OCI-LY7 (cell line): ENCODE results near the gene TPRG1L. TPM values are rescaled to one million over a fixed set of nuclear protein-coding genes. Genes with fewer than 3 reads are reported as not detected.

Experiments used
- BruUV-seq: library from RNA; stranded (reverse); fragments of 400-500 nt; replicated peaks from 2 replicates; lab custom pipeline; 2021; lab: Mats Ljungman, UMichigan
- CTCF ChIA-PET: fragments of 300-600 bp; sonication (Branson Sonifier 250); formaldehyde crosslinking; loops from one replicate; lab custom pipeline; 2022; ENCODE audit warnings: antibody characterized with exemption; ENCODE audit not compliant: unreplicated experiment; lab: Charles Lee
- POLR2A ChIA-PET: fragments of 300-600 bp; sonication (Branson Sonifier 250); formaldehyde crosslinking; loops from one replicate; lab custom pipeline; 2022; ENCODE audit warnings: antibody characterized with exemption; lab: Charles Lee
- DNase-seq: peaks from one replicate; pipeline ENCODE4 v3.0.0-alpha.2; 2015; ENCODE audit warnings: low spot score
- H2AFZ ChIP-seq: fragments of 200-600 bp; sonication (generic), shearing (Covaris generic); 2 replicates; pipeline ENCODE4 v1.6.1; 2014; ENCODE audit warnings: mild to moderate bottlenecking, antibody characterized with exemption, low read length, moderate library complexity
- H3K27ac ChIP-seq: fragments of 200-600 bp; sonication (generic); 2 replicates; pipeline ENCODE4 v1.5.1; 2014; ENCODE audit warnings: mixed run types, low read depth, mild to moderate bottlenecking, moderate library complexity, low read length, inconsistent platforms; ENCODE audit not compliant: poor library complexity, severe bottlenecking
- H3K36me3 ChIP-seq: fragments of 200-600 bp; sonication (generic); 2 replicates; pipeline ENCODE4 v1.6.1; 2014; ENCODE audit warnings: mild to moderate bottlenecking, antibody characterized with exemption, low read length, moderate library complexity, mixed read lengths; ENCODE audit not compliant: insufficient read depth
- H3K4me1 ChIP-seq: fragments of 200-600 bp; sonication (generic); 2 replicates; pipeline ENCODE4 v1.5.1; 2014; ENCODE audit warnings: mild to moderate bottlenecking, low read length; ENCODE audit not compliant: insufficient read depth, poor library complexity, severe bottlenecking
- H3K4me2 ChIP-seq: fragments of 200-600 bp; sonication (generic); 2 replicates; pipeline ENCODE4 v1.6.1; 2014; ENCODE audit warnings: mild to moderate bottlenecking, low read length
- H3K4me3 ChIP-seq: fragments of 200-600 bp; sonication (generic); 2 replicates; pipeline ENCODE4 v1.5.1; 2014; ENCODE audit warnings: mild to moderate bottlenecking, low read depth, low read length; ENCODE audit not compliant: poor library complexity, severe bottlenecking
- H3K79me2 ChIP-seq: fragments of 200-600 bp; sonication (generic); 2 replicates; pipeline ENCODE4 v1.6.1; 2016; ENCODE audit warnings: low read depth, mild to moderate bottlenecking, low read length, moderate library complexity, mixed read lengths; ENCODE audit not compliant: insufficient read depth
- H3K9me2 ChIP-seq: fragments of 200-600 bp; sonication (generic); 2 replicates; pipeline ENCODE4 v1.6.1; 2016; ENCODE audit warnings: mild to moderate bottlenecking, low read length, mixed read lengths; ENCODE audit not compliant: insufficient read depth
- H3K9me3 ChIP-seq: fragments of 200-600 bp; sonication (generic); 2 replicates; pipeline ENCODE4 v1.6.1; 2014; ENCODE audit warnings: mild to moderate bottlenecking, mixed run types, low read length, mixed read lengths
- H4K20me1 ChIP-seq: fragments of 200-600 bp; sonication (generic); 2 replicates; pipeline ENCODE4 v1.6.1; 2014; ENCODE audit warnings: mild to moderate bottlenecking, antibody characterized with exemption, low read length, moderate library complexity, mixed read lengths; ENCODE audit not compliant: insufficient read depth
- EZH2phosphoT487 ChIP-seq: fragments of 200-600 bp; sonication (generic); IDR thresholded peaks from 2 replicates; pipeline ENCODE4 v1.6.1; 2018; ENCODE audit warnings: low read depth, borderline replicate concordance, mild to moderate bottlenecking, mixed run types, antibody characterized with exemption, low read length, moderate library complexity, mixed read lengths
- intact Hi-C: fragments of 100-400 bp; cut with micrococcal nuclease; formaldehyde crosslinking; loops from one replicate; pipeline ENCODE4 v1.10.0; 2022; ENCODE audit not compliant: unreplicated experiment
- total RNA-seq, 2 experiments: library from RNA; depleted of rRNA in 1 of 2; stranded (reverse); fragments of >200 nt in 1 of 2; shearing (Covaris generic) in 1 of 2; gene quantifications; 2 replicates each; pipeline ENCODE4 v1.2.3, GENCODE V29; 2014 to 2022
- TF ChIP-seq, protein P1 (sequence below): fragments of 200-600 bp; sonication (generic); conservative IDR thresholded peaks from 2 replicates; pipeline ENCODE4 v1.5.1; 2014; ENCODE audit warnings: mild to moderate bottlenecking, antibody characterized with exemption, low read length, moderate library complexity, mixed read lengths

The TPRG1L gene
- total RNA-seq, 2 experiments from 2014 or later = 3.1 to 6.8 TPM

DNA sequence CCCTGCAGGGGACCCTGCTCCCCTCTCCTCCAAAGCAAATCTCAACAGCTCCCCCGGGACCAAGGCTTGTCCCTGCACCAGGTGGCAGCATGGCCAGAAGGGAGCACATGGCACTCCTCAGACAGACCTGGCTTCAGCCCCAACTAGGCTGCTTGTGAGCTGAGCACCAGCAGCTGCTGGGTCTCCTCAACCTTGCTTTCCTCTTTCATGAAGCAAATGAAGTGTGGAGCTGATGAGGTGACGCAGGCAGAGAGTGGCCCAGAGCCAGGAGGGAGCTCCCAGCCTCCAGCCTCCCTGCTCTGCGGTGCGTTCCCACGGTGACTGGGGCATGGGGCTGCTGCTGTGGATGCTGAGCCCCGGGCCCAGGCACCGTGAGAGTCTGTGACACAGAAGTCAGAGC, 47.5 kb upstream of the TPRG1L start:
- Histone ChIP-seq H3K9me3 (no peaks in the 10 kb centered on the region), H3K4me3 (no peak overlapping the region), H2AFZ (no peak overlapping the region), H3K9me2 (no peaks in the 10 kb centered on the region), H3K79me2 (no peaks in the 10 kb centered on the region), H4K20me1 (no peaks in the 10 kb centered on the region), H3K4me1 (no peaks in the 10 kb centered on the region), H3K4me2 (no peak overlapping the region), H3K36me3 (no peaks in the 10 kb centered on the region), H3K27ac (no peak overlapping the region)
- no TSS peak for BruUV-seq
- intact Hi-C loops = no loop called here
- no peak for DNase-seq
- TF ChIP-seq, protein P1, sequence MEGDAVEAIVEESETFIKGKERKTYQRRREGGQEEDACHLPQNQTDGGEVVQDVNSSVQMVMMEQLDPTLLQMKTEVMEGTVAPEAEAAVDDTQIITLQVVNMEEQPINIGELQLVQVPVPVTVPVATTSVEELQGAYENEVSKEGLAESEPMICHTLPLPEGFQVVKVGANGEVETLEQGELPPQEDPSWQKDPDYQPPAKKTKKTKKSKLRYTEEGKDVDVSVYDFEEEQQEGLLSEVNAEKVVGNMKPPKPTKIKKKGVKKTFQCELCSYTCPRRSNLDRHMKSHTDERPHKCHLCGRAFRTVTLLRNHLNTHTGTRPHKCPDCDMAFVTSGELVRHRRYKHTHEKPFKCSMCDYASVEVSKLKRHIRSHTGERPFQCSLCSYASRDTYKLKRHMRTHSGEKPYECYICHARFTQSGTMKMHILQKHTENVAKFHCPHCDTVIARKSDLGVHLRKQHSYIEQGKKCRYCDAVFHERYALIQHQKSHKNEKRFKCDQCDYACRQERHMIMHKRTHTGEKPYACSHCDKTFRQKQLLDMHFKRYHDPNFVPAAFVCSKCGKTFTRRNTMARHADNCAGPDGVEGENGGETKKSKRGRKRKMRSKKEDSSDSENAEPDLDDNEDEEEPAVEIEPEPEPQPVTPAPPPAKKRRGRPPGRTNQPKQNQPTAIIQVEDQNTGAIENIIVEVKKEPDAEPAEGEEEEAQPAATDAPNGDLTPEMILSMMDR = no peak
- no peak for TF ChIP-seq EZH2phosphoT487
- CTCF ChIA-PET = no interaction called here
- POLR2A ChIA-PET = no interaction called here

DNA sequence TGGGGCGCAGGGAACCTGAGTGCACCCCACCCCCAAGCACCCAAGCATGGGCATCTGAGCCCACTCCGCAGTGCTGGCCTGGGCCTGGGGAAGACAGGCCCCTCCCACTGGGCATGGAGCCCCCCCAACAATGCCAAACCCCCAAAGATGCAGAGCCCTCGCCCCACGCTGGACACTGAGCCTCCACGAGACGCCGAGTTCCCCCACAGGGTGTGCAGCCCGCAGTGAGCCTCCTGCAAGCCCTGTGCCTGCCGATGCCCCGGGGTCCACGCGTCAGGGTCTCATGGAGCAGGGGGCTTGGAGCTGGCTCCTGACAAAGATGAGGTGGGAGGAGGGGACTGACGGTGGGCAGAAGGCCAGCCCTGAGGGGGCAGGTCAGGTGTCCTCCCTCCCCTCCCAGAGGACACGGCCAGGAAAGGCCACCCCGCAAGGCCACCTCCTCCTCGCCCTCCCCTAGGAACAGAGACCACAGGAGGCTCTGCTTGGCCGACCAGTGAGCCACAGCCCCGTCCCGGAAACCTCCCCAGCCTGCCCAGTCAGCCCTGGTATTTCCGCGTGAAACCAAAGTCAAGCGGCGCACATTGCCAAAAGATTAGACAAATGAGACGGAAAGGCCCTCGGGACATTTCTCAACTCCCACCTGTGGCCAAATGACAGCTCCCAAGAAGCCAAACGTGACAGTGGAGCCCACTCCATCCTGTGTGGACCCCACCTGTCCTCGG, 46.9 kb upstream of the TPRG1L start:
- H4K20me1 ChIP-seq = no peaks in the 10 kb centered on the region
- no peak overlapping the region for H3K4me2 ChIP-seq
- no peaks in the 10 kb centered on the region for H3K36me3 ChIP-seq
- no peak overlapping the region for H3K4me3 ChIP-seq
- no peak overlapping the region for H2AFZ ChIP-seq
- ChIA-PET CTCF (no interaction called here), POLR2A (no interaction called here)
- no peak for DNase-seq
- TF ChIP-seq, protein P1 = no peak
- no peak for TF ChIP-seq EZH2phosphoT487
- no peak overlapping the region for H3K27ac ChIP-seq
- H3K9me3 ChIP-seq = no peaks in the 10 kb centered on the region
- no peaks in the 10 kb centered on the region for H3K9me2 ChIP-seq
- no TSS peak for BruUV-seq
- intact Hi-C loops = no loop called here
- H3K4me1 ChIP-seq = no peaks in the 10 kb centered on the region
- no peaks in the 10 kb centered on the region for H3K79me2 ChIP-seq

DNA sequence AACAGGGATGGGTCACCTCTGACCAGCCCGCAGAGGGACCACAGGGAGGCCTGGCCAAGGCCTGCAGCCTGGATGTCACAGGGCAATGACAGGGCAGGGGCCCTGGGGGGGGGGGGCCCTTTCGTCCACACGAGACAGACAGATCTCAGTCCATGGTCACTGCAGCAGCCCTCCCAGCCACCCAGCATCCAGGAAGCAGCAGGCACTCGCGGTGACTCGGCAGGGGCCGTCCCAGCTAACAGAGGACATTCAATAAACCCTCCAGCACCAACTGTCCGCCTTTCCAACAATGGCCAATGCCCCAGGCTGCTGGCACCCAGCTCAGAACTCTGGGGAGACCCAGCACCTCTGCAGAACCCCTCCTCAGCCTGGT, 46.4 kb upstream of the TPRG1L start:
- no peak overlapping the region for H3K4me3 ChIP-seq
- no peaks in the 10 kb centered on the region for H3K9me2 ChIP-seq
- H3K4me2 ChIP-seq = no peak overlapping the region
- BruUV-seq = no TSS peak
- DNase-seq = no peak
- intact Hi-C loops = no loop called here
- no peak overlapping the region for H2AFZ ChIP-seq
- no peaks in the 10 kb centered on the region for H3K36me3 ChIP-seq
- POLR2A ChIA-PET = no interaction called here
- H3K79me2 ChIP-seq = no peaks in the 10 kb centered on the region
- CTCF ChIA-PET = no interaction called here
- no peak overlapping the region for H3K27ac ChIP-seq
- TF ChIP-seq EZH2phosphoT487 = no peak
- TF ChIP-seq, protein P1 = no peak
- H3K9me3 ChIP-seq = no peaks in the 10 kb centered on the region
- no peaks in the 10 kb centered on the region for H4K20me1 ChIP-seq
- H3K4me1 ChIP-seq = no peaks in the 10 kb centered on the region
